Calu3 (cell line): ENCODE results near the gene CUBN. TPM values are rescaled to one million over a fixed set of nuclear protein-coding genes. Genes with fewer than 3 reads are reported as not detected.
A peak's percentile ranks its signal among the peaks of the same experiment; 100 is the strongest.

Experiments used
- BruUV-seq: library from RNA; stranded (reverse); fragments of 400-500 nt; replicated peaks from 2 replicates; lab custom pipeline; 2021; lab: Mats Ljungman, UMichigan
- CTCF ChIA-PET: fragments of 300-600 bp; sonication (Branson Sonifier 250); formaldehyde crosslinking; loops from one replicate; lab custom pipeline; 2022; ENCODE audit warnings: antibody characterized with exemption; lab: Charles Lee
- DNase-seq: peaks from one replicate; pipeline ENCODE4 v3.0.0; 2022
- H3K27ac Mint-ChIP-seq: one replicate; pipeline ENCODE4 v1.8.0; 2022; ENCODE audit warnings: mixed read lengths; ENCODE audit not compliant: unreplicated experiment
- H3K27me3 Mint-ChIP-seq: one replicate; pipeline ENCODE4 v1.8.0; 2022; ENCODE audit warnings: mixed read lengths; ENCODE audit not compliant: unreplicated experiment
- H3K36me3 Mint-ChIP-seq: one replicate; pipeline ENCODE4 v1.8.0; 2022; ENCODE audit warnings: mild to moderate bottlenecking, moderate library complexity, mixed read lengths; ENCODE audit not compliant: insufficient read depth, unreplicated experiment
- H3K4me1 Mint-ChIP-seq: one replicate; pipeline ENCODE4 v1.8.0; 2022; ENCODE audit warnings: mild to moderate bottlenecking, low read depth, mixed read lengths; ENCODE audit not compliant: unreplicated experiment
- H3K4me3 Mint-ChIP-seq: one replicate; pipeline ENCODE4 v1.8.0; 2022; ENCODE audit warnings: mild to moderate bottlenecking, low read depth, moderate library complexity, mixed read lengths; ENCODE audit not compliant: unreplicated experiment
- H3K9me3 Mint-ChIP-seq: one replicate; pipeline ENCODE4 v1.8.0; 2022; ENCODE audit warnings: low read depth, mixed read lengths; ENCODE audit not compliant: unreplicated experiment
- CTCF ChIP-seq: fragments of 200-600 bp; IDR thresholded peaks from one replicate; pipeline ENCODE4 v1.8.0; 2022; ENCODE audit warnings: antibody characterized with exemption; ENCODE audit not compliant: unreplicated experiment
- intact Hi-C: fragments of 100-400 bp; cut with micrococcal nuclease; formaldehyde crosslinking; loops from one replicate; pipeline ENCODE4 v1.10.0; 2022; ENCODE audit not compliant: unreplicated experiment
- total RNA-seq: library from RNA; stranded (reverse); gene quantifications from 2 replicates; pipeline ENCODE4 v1.2.3, GENCODE V29; 2022

Gene CUBN
- total RNA-seq, 1 experiment from 2014 or later: 0.92 TPM

DNA sequence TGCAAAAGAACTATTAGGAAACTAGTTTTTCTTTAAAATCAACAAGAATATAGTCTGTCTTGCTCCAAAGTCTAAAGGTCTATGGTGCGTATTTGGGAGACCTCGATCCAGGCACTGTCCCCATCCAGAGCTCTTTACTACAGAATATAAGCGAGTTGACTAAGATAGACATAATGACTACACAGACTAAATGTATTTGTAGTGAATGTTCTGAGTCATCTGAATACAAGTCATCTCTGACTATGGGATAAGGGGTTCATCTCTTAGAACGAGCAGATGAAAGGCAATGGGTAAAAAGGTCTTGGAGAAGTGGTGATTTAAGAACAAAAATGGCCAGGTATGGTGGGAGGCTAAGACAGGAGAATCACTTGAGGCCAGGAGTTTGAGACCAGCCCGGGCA lies 176.3 kb downstream of the CUBN start:
- Mint-ChIP-seq H3K4me3 (no peak overlapping the region), H3K27me3 (no peaks in the 10 kb centered on the region), H3K27ac (no peak overlapping the region), H3K36me3 (no peaks in the 10 kb centered on the region), H3K4me1 (peaks cover 21% of the 10 kb centered on the region), H3K9me3 (no peaks in the 10 kb centered on the region)
- CTCF ChIA-PET: interaction anchor here (0.9 kb wide), 1 partner anchor 80 kb away, joined by 4 read pairs; no protein-coding TSS in a partner anchor
- DNase-seq: no peak
- intact Hi-C loops: no loop called here
- no TSS peak for BruUV-seq
- TF ChIP-seq CTCF: no peak

GRCh38 chr10:16952610-16953009 lies 177.0 kb downstream of the CUBN start:
- no peak for DNase-seq
- Mint-ChIP-seq H3K36me3 (no peaks in the 10 kb centered on the region), H3K27ac (no peak overlapping the region), H3K4me3 (no peak overlapping the region), H3K27me3 (no peaks in the 10 kb centered on the region), H3K9me3 (no peaks in the 10 kb centered on the region), H3K4me1 (peaks cover 21% of the 10 kb centered on the region)
- intact Hi-C loops: no loop called here
- TF ChIP-seq CTCF: no peak
- no TSS peak for BruUV-seq
- CTCF ChIA-PET: no interaction called here

GRCh38 chr10:16952080-16952479 lies 177.5 kb downstream of the CUBN start:
- no peak overlapping the region for H3K27ac Mint-ChIP-seq
- no peaks in the 10 kb centered on the region for H3K27me3 Mint-ChIP-seq
- no peak for TF ChIP-seq CTCF
- no peak overlapping the region for H3K4me3 Mint-ChIP-seq
- intact Hi-C loops: no loop called here
- H3K9me3 Mint-ChIP-seq: no peaks in the 10 kb centered on the region
- DNase-seq: no peak
- BruUV-seq: no TSS peak
- CTCF ChIA-PET: no interaction called here
- H3K4me1 Mint-ChIP-seq: peaks cover 21% of the 10 kb centered on the region
- H3K36me3 Mint-ChIP-seq: no peaks in the 10 kb centered on the region

- no peaks in the 10 kb centered on the region for H3K27me3 Mint-ChIP-seq
- TF ChIP-seq CTCF: no peak
- no TSS peak for BruUV-seq
- CTCF ChIA-PET: no interaction called here
- no peak overlapping the region for H3K4me3 Mint-ChIP-seq
- intact Hi-C loops: no loop called here
- H3K9me3 Mint-ChIP-seq: no peaks in the 10 kb centered on the region
- H3K27ac Mint-ChIP-seq: no peak overlapping the region
- peak; percentile 17 for DNase-seq
- peaks cover 21% of the 10 kb centered on the region for H3K4me1 Mint-ChIP-seq
- H3K36me3 Mint-ChIP-seq: no peaks in the 10 kb centered on the region
These were observed 178.7 kb downstream of the CUBN start for GRCh38 chr10:16950656-16951601.
